Aorta (tissue), 5 donors: ENCODE results near the gene DLGAP3. TPM values are rescaled to one million over a fixed set of nuclear protein-coding genes. Genes with fewer than 3 reads are reported as not detected.

Experiments used
- ATAC-seq: fragments of 200-7000 bp; cut with Tn5 transposase; one replicate; pipeline ENCODE4 v1.9.1; 2022; ENCODE audit warnings: moderate library complexity; ENCODE audit not compliant: low FRiP score
- DNase-seq, 2 donors: peaks; one replicate each; pipeline ENCODE4 v3.0.0-alpha.2; 2020
- H3K27ac ChIP-seq, 2 donors: one replicate each; pipeline ENCODE4 v1.5.1; 2013; ENCODE audit warnings: low read length in 2 of 2, mild to moderate bottlenecking in 2 of 2, moderate library complexity in 2 of 2, control low read depth in 1 of 2, inconsistent platforms in 1 of 2, low read depth in 1 of 2
- H3K27me3 ChIP-seq, 2 donors: one replicate each; pipeline ENCODE4 v1.6.1; 2013; ENCODE audit warnings: control low read depth in 1 of 2, low read length in 1 of 2, mild to moderate bottlenecking in 1 of 2, moderate library complexity in 1 of 2; ENCODE audit not compliant: insufficient read depth in 2 of 2, control insufficient read depth in 1 of 2
- H3K36me3 ChIP-seq, 2 donors: one replicate each; pipeline ENCODE4 v1.6.1; 2013; ENCODE audit warnings: control low read depth in 1 of 2, low read length in 1 of 2, mild to moderate bottlenecking in 1 of 2; ENCODE audit not compliant: insufficient read depth in 2 of 2, control insufficient read depth in 1 of 2
- H3K4me1 ChIP-seq, 2 donors: one replicate each; pipeline ENCODE4 v1.6.1; 2013; ENCODE audit warnings: low read length in 2 of 2, control low read depth in 1 of 2, mild to moderate bottlenecking in 1 of 2, moderate library complexity in 1 of 2; ENCODE audit not compliant: insufficient read depth in 2 of 2, control insufficient read depth in 1 of 2
- H3K4me3 ChIP-seq, 2 donors: one replicate each; pipeline ENCODE4 v1.5.1; 2013; ENCODE audit warnings: low read length in 2 of 2, control low read depth in 1 of 2, mild to moderate bottlenecking in 1 of 2
- H3K9me3 ChIP-seq: one replicate; pipeline ENCODE4 v1.6.1; 2013; ENCODE audit warnings: mild to moderate bottlenecking, low read length; ENCODE audit not compliant: control insufficient read depth
- whole genome bisulfite sequencing, 2 donors: extraction: QIAGEN DNeasy Blood & Tissue Kit; methylation state at CpG; one replicate each; pipeline ENCODE4 v1.1.7; 2013; 5-methylcytosine and 5-hydroxymethylcytosine counted together
- intact Hi-C, 2 donors: fragments of 100-400 bp; cut with DNase I; formaldehyde crosslinking; loops; one replicate each; pipeline versions ENCODE4 v1.14.2 to v1.15.0; 2022
- polyA plus RNA-seq, 2 donors: library from polyadenylated mRNA; stranded (reverse); fragments of 200-250 nt; gene quantifications; one replicate each; pipeline ENCODE4 v1.2.3, GENCODE V29; 2013
- total RNA-seq, 2 donors: library from RNA; stranded (reverse); fragmentation: NEBNext Ultra II Directional; extraction: Animal tissue kit (Norgen Biotek cat#: 25700); gene quantifications; one replicate each; pipeline ENCODE4 v1.2.1, GENCODE V29; 2021
- donor health status: healthy with polysubstance abuse.
- donor health status: Bipolar disorder and iron deficiency.
- donor health status: DM: no; HTN: no; CAD: no.
- donor health status: DM: no; HTN: no; CAD: no.
- donor health status: DM: yes; HTN: yes; CAD: no.

DLGAP3 gene
- total and polyA plus RNA-seq, 4 donors = 0.10 to 0.36 (median 0.19) TPM; not detected in 1

DNA sequence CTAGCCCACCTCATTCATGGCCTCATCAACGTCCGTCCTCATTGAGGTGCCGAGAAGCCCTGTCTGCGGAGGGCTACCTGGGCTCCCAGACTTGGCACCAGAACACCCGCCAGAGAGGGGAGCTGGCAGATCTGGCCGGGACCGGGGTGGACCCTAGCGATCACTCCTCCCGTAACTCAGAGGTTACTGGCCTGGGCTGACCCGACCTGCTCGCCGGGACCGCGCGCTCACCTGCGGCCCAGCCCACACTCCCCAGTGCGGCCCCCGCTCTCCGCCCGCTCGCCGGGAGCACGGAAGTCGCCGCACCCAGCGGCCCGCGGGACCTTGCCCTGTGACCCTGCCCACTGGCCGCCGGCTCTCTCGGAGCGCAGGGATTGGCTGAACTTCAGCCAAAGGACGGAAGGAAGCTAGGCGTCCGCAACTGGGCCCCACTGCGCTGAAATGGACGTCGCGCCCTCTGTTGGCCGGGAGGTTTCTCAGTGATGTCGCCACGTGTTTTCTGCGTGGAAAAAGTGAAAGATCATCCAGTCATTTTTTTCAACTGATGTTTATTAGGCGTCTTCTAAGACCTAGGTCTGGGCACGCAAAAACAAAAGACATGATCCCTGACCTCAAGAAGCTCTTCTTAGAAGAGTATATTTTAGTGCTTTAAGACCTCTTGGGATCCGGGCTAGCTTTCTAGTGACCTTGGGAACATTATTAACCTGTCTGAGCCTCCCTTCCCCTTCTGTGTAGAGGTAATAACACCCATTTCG lies 69.8 kb downstream of the DLGAP3 start, which contains the start of gene SMIM12:
SMIM12 (minus strand) TSS at position 304 of the 755 bp plus-strand sequence. CDS start 3,772 bp downstream, outside the sequence.
- intact Hi-C loops = loop anchor here (2.0 kb wide), 2 partner anchors 73 to 125 kb away; partner anchors contain the start of gene TMEM35B (in 1 of the 2)
- WGBS, 2 donors = 1% methylated on average over 45 to 47 of the region's 47 CpGs
- H3K4me1 ChIP-seq = peaks cover 0 to 3% of the 10 kb centered on the region in 2 donors
- H3K9me3 ChIP-seq = no peaks in the 10 kb centered on the region
- DNase-seq = peak; percentile 97 to 99
- H3K27me3 ChIP-seq = no peaks in the 10 kb centered on the region
- ATAC-seq = peak; percentile 98
- peak within 1 kb of the TSS; percentile 24 to 88 for H3K27ac ChIP-seq
- peaks cover 0 to 7% of the 10 kb centered on the region in 2 donors for H3K36me3 ChIP-seq
- H3K4me3 ChIP-seq = peak within 1 kb of the TSS; percentile 84 to 94

DNA sequence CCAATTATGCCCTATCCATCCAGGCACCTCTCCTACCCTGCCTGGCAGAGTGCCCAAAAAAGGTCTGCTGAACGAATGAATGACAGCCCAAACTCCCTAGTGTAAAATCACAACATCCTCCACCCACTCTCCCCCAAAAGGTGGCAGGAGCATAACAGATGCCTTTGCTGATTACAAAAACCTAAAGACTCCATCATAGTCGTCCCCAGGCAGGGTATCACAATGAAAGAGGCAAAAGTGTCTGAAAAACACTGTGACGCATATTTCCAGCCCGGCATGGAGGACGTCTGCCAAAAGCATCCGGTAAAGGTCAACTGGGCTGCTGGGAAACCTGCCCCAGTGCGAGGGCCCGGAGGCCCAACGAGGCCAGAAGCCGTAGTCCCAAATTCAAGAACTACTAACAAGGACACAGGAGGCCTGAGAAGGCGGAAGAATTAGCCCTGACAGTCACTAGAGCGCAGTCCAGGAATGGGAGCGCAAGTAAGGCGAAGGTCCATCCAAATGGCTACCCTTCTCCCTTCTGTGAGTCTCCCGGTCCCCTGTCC lies 70.5 kb downstream of the DLGAP3 start:
- DNase-seq (peak in 1 of 2 donors; percentile 62), ATAC-seq (peak; percentile 42)
- Histone ChIP-seq H3K9me3 (no peaks in the 10 kb centered on the region), H3K4me1 (peaks cover 0 to 3% of the 10 kb centered on the region in 2 donors), H3K27me3 (no peaks in the 10 kb centered on the region), H3K27ac (peak overlapping the region; percentile 24 to 88), H3K4me3 (peak overlapping the region; percentile 84 to 94), H3K36me3 (peaks cover 0 to 7% of the 10 kb centered on the region in 2 donors)
- 0 to 1% methylated on average over 15 of the region's 15 CpGs for WGBS, 2 donors
- intact Hi-C loops = loop anchor here in 1 of 2 donors (2.0 kb wide), 1 partner anchor 126 kb away; the partner anchor contains the start of gene TMEM35B

DNA sequence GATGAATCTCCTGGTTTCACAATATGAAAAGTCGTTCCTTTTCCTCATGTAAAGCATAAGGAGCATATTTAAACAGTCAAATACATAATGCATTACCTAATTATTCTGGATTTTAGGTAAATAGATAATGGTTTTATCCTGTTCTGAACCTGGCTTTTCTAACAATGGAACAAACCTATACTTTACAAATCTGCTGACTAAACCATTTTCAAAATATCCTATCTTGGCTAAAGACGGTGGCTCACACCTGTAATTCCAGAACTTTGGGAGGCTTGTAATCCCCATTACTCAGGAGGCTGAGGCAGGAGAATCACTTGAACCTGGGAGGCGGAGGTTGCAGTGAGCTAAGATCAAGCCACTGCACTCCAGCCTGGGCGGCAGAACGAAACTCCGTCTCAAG lies 72.8 kb downstream of the DLGAP3 start:
- no peaks in the 10 kb centered on the region for H3K27me3 ChIP-seq
- no peak overlapping the region for H3K4me3 ChIP-seq
- H3K36me3 ChIP-seq = peaks cover 0 to 7% of the 10 kb centered on the region in 2 donors
- no peak overlapping the region for H3K27ac ChIP-seq
- no peak for ATAC-seq
- H3K4me1 ChIP-seq = peaks cover 0 to 7% of the 10 kb centered on the region in 2 donors
- intact Hi-C loops = no loop called here
- no peak for DNase-seq
- no peaks in the 10 kb centered on the region for H3K9me3 ChIP-seq
- 91 to 93% methylated on average over 6 of the region's 6 CpGs for WGBS, 2 donors

DNA sequence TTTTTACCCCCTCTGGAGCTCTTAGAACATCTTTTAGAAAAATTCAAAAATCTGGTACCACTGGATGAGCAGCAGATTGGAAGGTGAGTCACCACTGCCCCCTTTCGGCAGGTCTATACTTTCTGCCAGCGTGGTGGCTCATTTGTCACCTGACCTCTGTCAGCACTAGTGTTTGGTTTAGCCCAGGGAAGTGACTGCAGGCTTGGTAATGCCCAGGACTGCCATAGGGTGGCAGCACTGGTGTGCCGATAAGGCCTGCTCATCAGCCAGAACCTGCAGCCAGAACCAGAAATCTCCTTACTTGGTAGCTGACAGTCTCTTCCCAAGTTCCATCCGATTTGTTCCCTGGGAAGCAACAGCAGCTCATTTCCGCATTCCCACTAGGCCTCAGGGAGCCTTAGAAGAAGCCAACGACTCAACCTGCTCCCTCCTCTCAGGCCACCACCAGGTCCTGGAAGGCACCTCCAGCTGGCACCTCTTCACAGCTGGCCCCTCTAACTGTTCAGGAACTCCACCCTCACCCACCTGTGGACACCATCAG lies 76.7 kb downstream of the DLGAP3 start:
- 3 to 7% methylated on average over 6 of the region's 6 CpGs for WGBS, 2 donors
- H3K4me3 ChIP-seq = no peak overlapping the region
- H3K4me1 ChIP-seq = peaks cover 2 to 7% of the 10 kb centered on the region in 2 donors

DNA sequence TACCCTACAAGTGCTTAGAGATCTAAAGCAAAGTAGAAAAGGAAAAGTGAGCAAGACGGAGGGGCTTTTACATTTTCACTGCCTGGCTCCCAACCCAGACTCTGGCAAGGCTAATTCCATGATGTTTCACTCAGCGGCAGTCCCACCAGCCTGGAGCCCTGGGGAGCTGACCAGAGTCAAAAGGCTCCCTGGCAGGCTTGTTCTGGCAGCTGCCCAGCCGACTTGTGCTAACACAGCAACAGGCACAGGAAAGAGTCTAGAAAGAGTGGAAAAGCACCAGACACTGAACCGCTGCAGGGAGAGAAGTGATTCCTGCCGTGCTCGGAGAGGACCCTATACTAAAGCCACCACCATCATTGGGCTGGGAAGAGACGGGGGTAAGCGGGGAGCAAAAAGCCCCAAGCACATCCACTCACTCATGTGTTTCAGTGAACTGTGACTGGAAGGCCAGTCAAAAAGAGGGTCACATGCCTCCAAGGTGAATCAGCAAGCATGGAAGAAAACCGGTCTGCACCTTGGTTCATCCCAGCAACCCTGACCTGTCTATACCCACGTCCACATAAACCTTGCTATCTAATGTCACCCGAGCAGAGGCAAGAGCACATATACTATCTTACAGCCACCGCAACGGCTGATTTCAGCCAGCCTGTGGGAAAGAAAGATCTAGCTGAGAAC lies 77.9 kb downstream of the DLGAP3 start:
- no peaks in the 10 kb centered on the region for H3K27me3 ChIP-seq
- peaks cover 0 to 7% of the 10 kb centered on the region in 2 donors for H3K36me3 ChIP-seq
- 7 to 17% methylated on average over 12 to 13 of the region's 13 CpGs for WGBS, 2 donors
- peak; percentile 78 for ATAC-seq
- peak; percentile 92 to 96 for DNase-seq
- H3K9me3 ChIP-seq = no peaks in the 10 kb centered on the region
- H3K4me1 ChIP-seq = peaks cover 2 to 7% of the 10 kb centered on the region in 2 donors
- H3K27ac ChIP-seq = peak overlapping the region in 1 of 2 donors; percentile 88
- H3K4me3 ChIP-seq = no peak overlapping the region
- intact Hi-C loops = loop anchor here (1.0 to 2.0 kb wide), 2 partner anchors 59 to 65 kb away; partner anchors contain the start of gene GJA4 (in 1 of the 2)

More for the DNA sequence above, 76.7 kb downstream of the DLGAP3 start:
- Histone ChIP-seq H3K9me3 (no peaks in the 10 kb centered on the region), H3K36me3 (peaks cover 0 to 7% of the 10 kb centered on the region in 2 donors), H3K27me3 (no peaks in the 10 kb centered on the region), H3K27ac (peak overlapping the region; percentile 14 to 92)
- peak; percentile 97 for ATAC-seq
- intact Hi-C loops = loop anchor here (1.0 to 2.0 kb wide), 2 partner anchors 60 to 66 kb away; partner anchors contain the start of gene GJA4 (in 1 of the 2)
- DNase-seq = peak; percentile 94 to 95

DNA sequence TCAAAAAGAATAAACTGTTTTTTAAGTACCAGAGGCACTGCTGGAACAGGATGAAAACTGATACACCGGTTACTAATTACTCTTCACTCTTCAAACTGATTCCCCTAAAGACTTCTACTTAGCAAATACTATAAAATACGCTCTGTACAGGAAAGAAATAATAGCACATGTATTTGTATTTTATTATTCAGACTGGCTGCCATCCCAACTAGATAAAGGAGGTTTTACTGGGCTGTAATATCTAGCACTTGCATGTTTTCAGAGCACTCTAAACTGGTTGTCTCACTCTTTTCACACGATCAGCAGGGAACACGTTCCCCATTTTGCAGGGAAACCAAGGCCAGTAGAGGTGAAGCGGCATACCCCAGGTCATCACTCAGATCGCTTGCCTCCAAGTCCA lies 79.1 kb downstream of the DLGAP3 start:
- DNase-seq (no peak), ATAC-seq (no peak)
- no peaks in the 10 kb centered on the region for H3K27me3 ChIP-seq
- intact Hi-C loops = no loop called here
- H3K4me3 ChIP-seq = no peak overlapping the region
- WGBS, 2 donors = 44 to 45% methylated on average over 6 of the region's 6 CpGs
- peaks cover 0 to 4% of the 10 kb centered on the region in 2 donors for H3K36me3 ChIP-seq
- peaks cover 2 to 7% of the 10 kb centered on the region in 2 donors for H3K4me1 ChIP-seq
- peak overlapping the region in 1 of 2 donors; percentile 58 for H3K27ac ChIP-seq
- no peaks in the 10 kb centered on the region for H3K9me3 ChIP-seq

DNA sequence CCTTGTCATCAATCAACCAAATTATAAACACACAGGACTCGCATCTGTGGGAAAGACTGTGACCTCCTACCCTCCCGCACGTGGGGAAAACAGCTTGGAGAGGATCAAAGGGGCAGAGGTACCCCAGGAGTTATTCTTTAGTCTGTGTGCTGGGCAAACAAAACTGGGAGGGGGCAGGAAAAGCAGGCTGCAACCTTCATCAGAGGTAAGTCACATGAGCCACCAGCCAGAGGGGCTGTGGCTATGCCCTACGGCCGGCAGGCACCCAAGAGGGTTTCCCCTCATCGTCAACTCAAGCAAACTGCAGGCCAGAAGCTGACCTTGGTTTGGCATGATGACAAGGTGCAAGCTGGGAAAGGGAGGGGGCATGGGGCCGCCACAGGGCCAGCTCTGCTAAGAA lies 82.4 kb downstream of the DLGAP3 start:
- no peaks in the 10 kb centered on the region for H3K9me3 ChIP-seq
- intact Hi-C loops = no loop called here
- H3K27me3 ChIP-seq = no peaks in the 10 kb centered on the region
- H3K4me3 ChIP-seq = no peak overlapping the region
- no peak for DNase-seq
- WGBS, 2 donors = 52 to 59% methylated on average over 7 of the region's 7 CpGs
- H3K4me1 ChIP-seq = peaks cover 2 to 6% of the 10 kb centered on the region in 2 donors
- no peak for ATAC-seq
- H3K27ac ChIP-seq = no peak overlapping the region
- no peaks in the 10 kb centered on the region for H3K36me3 ChIP-seq

DNA sequence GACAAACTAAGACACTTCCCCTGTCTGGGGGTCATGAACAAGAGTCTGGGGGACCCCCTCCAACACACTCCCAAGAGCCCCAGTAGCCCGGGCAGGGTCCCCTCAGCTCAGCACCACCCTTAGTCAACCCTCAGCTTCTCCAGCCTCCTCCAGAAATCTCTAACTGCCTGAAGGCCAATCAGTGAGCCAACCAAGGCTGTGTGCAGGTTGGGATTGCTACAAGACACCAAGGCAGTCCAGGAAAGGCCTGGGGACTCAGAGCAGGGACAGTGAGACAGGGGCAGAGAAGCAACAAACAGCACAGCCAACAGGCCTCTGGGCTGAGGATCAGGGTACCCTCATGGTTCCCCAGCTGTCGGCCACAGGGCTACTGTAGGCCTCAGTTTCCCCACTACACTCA lies 83.2 kb downstream of the DLGAP3 start:
- whole genome bisulfite sequencing, 2 donors = 83 to 90% methylated on average over 2 of the region's 2 CpGs
- Histone ChIP-seq H3K4me3 (no peak overlapping the region), H3K36me3 (no peaks in the 10 kb centered on the region), H3K9me3 (no peaks in the 10 kb centered on the region), H3K4me1 (peaks cover 2% of the 10 kb centered on the region in 2 donors), H3K27ac (no peak overlapping the region), H3K27me3 (no peaks in the 10 kb centered on the region)
- ATAC-seq (no peak), DNase-seq (no peak)
- intact Hi-C loops = no loop called here
